HepG2 (cell line): Measurements from ENCODE around the gene HPS4. TPM values are rescaled to one million over a fixed set of nuclear protein-coding genes. Genes with fewer than 3 reads are reported as not detected.

Experiments used
- ATF7-NPFF ChIP-seq: sonication (generic); formaldehyde crosslinking; IDR thresholded peaks from 2 replicates; pipeline ENCODE4 v1.8.1; 2023; ENCODE audit warnings: mild to moderate bottlenecking, low read depth, missing genetic modification reagents, moderate library complexity
- CBX1 ChIP-seq: IDR thresholded peaks from one replicate; pipeline ENCODE4 v1.6.1; 2016; ENCODE audit warnings: antibody characterized with exemption, low read depth
- ELF1 ChIP-seq: sonication (generic); formaldehyde crosslinking; IDR thresholded peaks from 2 replicates; pipeline ENCODE4 v1.4.0; 2020; ENCODE audit warnings: missing genetic modification reagents
- HNF4A ChIP-seq: sonication (generic); formaldehyde crosslinking; IDR thresholded peaks from 2 replicates; pipeline ENCODE4 v1.4.0; 2020; ENCODE audit warnings: missing genetic modification reagents
- JARID2 ChIP-seq: sonication (generic); formaldehyde crosslinking; IDR thresholded peaks from 2 replicates; pipeline ENCODE4 v1.8.1; 2023; ENCODE audit warnings: missing genetic modification reagents, inconsistent platforms; ENCODE audit not compliant: insufficient replicate concordance
- KDM2A ChIP-seq: sonication (generic); formaldehyde crosslinking; IDR thresholded peaks from 2 replicates; pipeline ENCODE4 v1.4.0; 2020; ENCODE audit warnings: low read depth, missing genetic modification reagents, borderline replicate concordance
- KDM3A ChIP-seq: IDR thresholded peaks from 2 replicates; pipeline ENCODE4 v1.6.1; 2018; ENCODE audit warnings: low read depth, missing compliant biosample characterization
- MXD4 ChIP-seq: IDR thresholded peaks from 2 replicates; pipeline ENCODE4 v1.6.1; 2016; ENCODE audit warnings: mild to moderate bottlenecking, missing biosample characterization, missing genetic modification reagents
- MYPOP ChIP-seq: sonication (generic); formaldehyde crosslinking; IDR thresholded peaks from 2 replicates; pipeline ENCODE4 v1.8.1; 2023; ENCODE audit warnings: mild to moderate bottlenecking, moderate library complexity, missing genetic modification reagents
- PHF8 ChIP-seq: sonication (generic); formaldehyde crosslinking; IDR thresholded peaks from 2 replicates; pipeline ENCODE4 v1.5.0; 2020; ENCODE audit warnings: missing genetic modification reagents
- POGZ ChIP-seq: sonication (generic); formaldehyde crosslinking; IDR thresholded peaks from 2 replicates; pipeline ENCODE4 v1.4.0; 2020; ENCODE audit warnings: mild to moderate bottlenecking, missing genetic modification reagents
- POLR2AphosphoS5 ChIP-seq: IDR thresholded peaks from 2 replicates; pipeline ENCODE4 v1.6.1; 2012; ENCODE audit warnings: low read depth, low read length
- RXRA ChIP-seq: sonication (generic); formaldehyde crosslinking; IDR thresholded peaks from 2 replicates; pipeline ENCODE4 v1.5.1; 2020; ENCODE audit warnings: missing genetic modification reagents
- SOX13 ChIP-seq, 3 experiments: fragments of 450-650 bp in 1 of 3; sonication (generic) in 1 of 3; formaldehyde crosslinking in 1 of 3; IDR thresholded peaks in 2 of 3; conservative IDR thresholded peaks in 1 of 3; 2 replicates each; pipeline versions ENCODE4 v1.5.0 to v1.6.1; 2016 to 2020; ENCODE audit warnings: antibody characterized with exemption in 1 of 3, mild to moderate bottlenecking in 1 of 3, missing compliant biosample characterization in 1 of 3, missing genetic modification reagents in 1 of 3, moderate library complexity in 1 of 3
- SOX5 ChIP-seq: IDR thresholded peaks from 2 replicates; pipeline ENCODE4 v1.6.1; 2016; ENCODE audit warnings: borderline replicate concordance
- SRF ChIP-seq: IDR thresholded peaks from 2 replicates; pipeline ENCODE4 v1.6.1; 2011; ENCODE audit warnings: mild to moderate bottlenecking, low read depth, low read length, moderate library complexity
- TCF12 ChIP-seq, 2 experiments: fragments of 450-650 bp in 1 of 2; sonication (generic) in 1 of 2; formaldehyde crosslinking in 1 of 2; IDR thresholded peaks; 2 replicates each; pipeline versions ENCODE4 v1.6.1 to v1.8.0; 2017 to 2022; ENCODE audit warnings: antibody characterized with exemption in 1 of 2, mild to moderate bottlenecking in 1 of 2, missing genetic modification reagents in 1 of 2, moderate library complexity in 1 of 2
- ZBTB3 ChIP-seq: sonication (generic); formaldehyde crosslinking; IDR thresholded peaks from 2 replicates; pipeline ENCODE4 v1.4.0; 2020; ENCODE audit warnings: low read depth, mild to moderate bottlenecking, moderate library complexity, missing genetic modification reagents, borderline replicate concordance
- ZNF468 ChIP-seq: sonication (generic); formaldehyde crosslinking; IDR thresholded peaks from 2 replicates; pipeline ENCODE4 v1.8.0; 2022; ENCODE audit warnings: mild to moderate bottlenecking, moderate library complexity, missing genetic modification reagents
- ZNF550 ChIP-seq: sonication (generic); formaldehyde crosslinking; IDR thresholded peaks from 2 replicates; pipeline ENCODE4 v1.4.0; 2020; ENCODE audit warnings: mild to moderate bottlenecking, missing genetic modification reagents, borderline replicate concordance
- ZNF576 ChIP-seq: sonication (generic); formaldehyde crosslinking; IDR thresholded peaks from 2 replicates; pipeline ENCODE4 v1.4.0; 2020; ENCODE audit warnings: mild to moderate bottlenecking, missing genetic modification reagents
- ZNF598 ChIP-seq: sonication (generic); formaldehyde crosslinking; IDR thresholded peaks from 2 replicates; pipeline ENCODE4 v1.5.1; 2020; ENCODE audit warnings: mild to moderate bottlenecking, missing genetic modification reagents, borderline replicate concordance
- ZNF747 ChIP-seq: sonication (generic); formaldehyde crosslinking; IDR thresholded peaks from 2 replicates; pipeline ENCODE4 v1.8.1; 2023; ENCODE audit warnings: missing genetic modification reagents, mild to moderate bottlenecking, borderline replicate concordance
- ZNF792 ChIP-seq: IDR thresholded peaks from 2 replicates; pipeline ENCODE4 v1.6.1; 2016
- ZSCAN22 ChIP-seq: sonication (generic); formaldehyde crosslinking; IDR thresholded peaks from 2 replicates; pipeline ENCODE4 v1.4.0; 2020; ENCODE audit warnings: mild to moderate bottlenecking, missing genetic modification reagents
- polyA plus RNA-seq, 8 experiments: library from polyadenylated mRNA; depleted of rRNA in 3 of 8; stranded (reverse) in 7 of 8; unstranded in 1 of 8; fragments of >200 nt; fragmentation: Illumina TruSeq in 4 of 8; extraction: Trizol in 4 of 8; gene quantifications; 2 replicates each; pipeline versions ENCODE4 v1.2.1 to v1.2.3, GENCODE V29; 2011 to 2016; ENCODE audit warnings: low read depth in 4 of 8, missing spikeins in 1 of 8, mixed read lengths in 1 of 8; ENCODE audit not compliant: insufficient read depth in 1 of 8
- total RNA-seq, 5 experiments: library from RNA; depleted of rRNA; stranded (reverse); fragments of >200 nt; fragmentation: Illumina TruSeq; extraction: Trizol; gene quantifications; 2 replicates each; pipeline ENCODE4 v1.2.3, GENCODE V29; 2016; ENCODE audit warnings: low read depth in 1 of 5
- TF ChIP-seq, protein P1 (sequence below): IDR thresholded peaks from 2 replicates; pipeline ENCODE4 v1.6.1; 2016; ENCODE audit warnings: missing compliant biosample characterization, missing genetic modification reagents, borderline replicate concordance
- TF ChIP-seq, protein P2 (sequence below): sonication (generic); formaldehyde crosslinking; IDR thresholded peaks from 2 replicates; pipeline ENCODE4 v1.5.0; 2020; ENCODE audit warnings: missing genetic modification reagents

HPS4 gene
- total and polyA plus RNA-seq, 2 of the 13 experiments (the other 11 are each of a cell fraction or from before 2014, with no cell fraction given): 27.4 to 34.0 TPM

GRCh38 chr22:26512149-26512793, 28.7 kb upstream of the HPS4 start, which contains the start of gene TFIP11 (continued):
- TF ChIP-seq MYPOP (CRISPR knock-in tag) (0 out of 2 replicates have a peak, but pooled peaks have one; percentile 33), ZSCAN22 (no peak), JARID2 (no peak), ZNF550 (CRISPR knock-in tag) (0 out of 2 replicates have a peak, but pooled peaks have one; percentile 29), ZBTB3 (peak; percentile 81; the same call in 1 of the 2 replicates), KDM3A (peak; percentile 66; the same call in 1 of the 2 replicates), SRF (peak; percentile 65), ELF1 (CRISPR knock-in tag) (peak; percentile 100), KDM2A (CRISPR knock-in tag) (peak; percentile 94), ATF7-NPFF (CRISPR knock-in tag) (0 out of 2 replicates have a peak, but pooled peaks have one; percentile 28), SOX13 (IDR thresholded peaks at IDR 0.05) (no peak), SOX13 (CRISPR knock-in tag; conservative IDR thresholded peaks at IDR 0.05 in 1 of 2, IDR thresholded peaks at IDR 0.05 in 1 of 2) (peak in 1 of 2 experiments; percentile 23; a peak in 1 of 4 replicates), ZNF468 (CRISPR knock-in tag) (no peak), CBX1 (peak; percentile 46), MXD4 (CRISPR knock-in tag) (peak; percentile 95), ZNF792 (no peak), SOX5 (0 out of 2 replicates have a peak, but pooled peaks have one; percentile 9), PHF8 (peak; percentile 88), RXRA (CRISPR knock-in tag) (peak; percentile 51; the same call in 1 of the 2 replicates), ZNF747 (CRISPR knock-in tag) (peak; percentile 62; the same call in 1 of the 2 replicates), POGZ (peak; percentile 91), ZNF598 (CRISPR knock-in tag) (peak; percentile 85), POLR2AphosphoS5 (peak; percentile 89), TCF12 (IDR thresholded peaks at IDR 0.05) (no peak), TCF12 (CRISPR knock-in tag; IDR thresholded peaks at IDR 0.05) (no peak), ZNF576 (CRISPR knock-in tag) (no peak), HNF4A (CRISPR knock-in tag) (peak; percentile 53)
- TF ChIP-seq, protein P1, sequence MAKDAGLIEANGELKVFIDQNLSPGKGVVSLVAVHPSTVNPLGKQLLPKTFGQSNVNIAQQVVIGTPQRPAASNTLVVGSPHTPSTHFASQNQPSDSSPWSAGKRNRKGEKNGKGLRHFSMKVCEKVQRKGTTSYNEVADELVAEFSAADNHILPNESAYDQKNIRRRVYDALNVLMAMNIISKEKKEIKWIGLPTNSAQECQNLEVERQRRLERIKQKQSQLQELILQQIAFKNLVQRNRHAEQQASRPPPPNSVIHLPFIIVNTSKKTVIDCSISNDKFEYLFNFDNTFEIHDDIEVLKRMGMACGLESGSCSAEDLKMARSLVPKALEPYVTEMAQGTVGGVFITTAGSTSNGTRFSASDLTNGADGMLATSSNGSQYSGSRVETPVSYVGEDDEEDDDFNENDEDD (CRISPR knock-in tag): peak; percentile 43; the same call in 1 of the 2 replicates
- TF ChIP-seq, protein P2, sequence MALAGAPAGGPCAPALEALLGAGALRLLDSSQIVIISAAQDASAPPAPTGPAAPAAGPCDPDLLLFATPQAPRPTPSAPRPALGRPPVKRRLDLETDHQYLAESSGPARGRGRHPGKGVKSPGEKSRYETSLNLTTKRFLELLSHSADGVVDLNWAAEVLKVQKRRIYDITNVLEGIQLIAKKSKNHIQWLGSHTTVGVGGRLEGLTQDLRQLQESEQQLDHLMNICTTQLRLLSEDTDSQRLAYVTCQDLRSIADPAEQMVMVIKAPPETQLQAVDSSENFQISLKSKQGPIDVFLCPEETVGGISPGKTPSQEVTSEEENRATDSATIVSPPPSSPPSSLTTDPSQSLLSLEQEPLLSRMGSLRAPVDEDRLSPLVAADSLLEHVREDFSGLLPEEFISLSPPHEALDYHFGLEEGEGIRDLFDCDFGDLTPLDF (CRISPR knock-in tag): no peak
